ENCODE results near the gene ALOX12B. TPM values are rescaled to one million over a fixed set of nuclear protein-coding genes. Genes with fewer than 3 reads are reported as not detected.
"Not testable (repeated sequence)": the region's sequence is repeated elsewhere in the genome, so short reads cannot be mapped to it uniquely, and the experiment has no call there.

The ALOX12B gene
- total RNA-seq, 2 donors from 2014 or later: not detected

- Histone ChIP-seq H3K36me3 (replicated peaks in 1 of 2; ENCODE audit: insufficient read depth in 1 of 2, low read depth in 2 of 2) (no peaks in the 10 kb centered on the region), H3K4me1 (peaks cover 2% of the 10 kb centered on the region), H3K27ac (no peak overlapping the region), H3K4me3 (no peak overlapping the region), H3K9me3 (no peaks in the 10 kb centered on the region), H3K27me3 (peaks cover 4 to 13% of the 10 kb centered on the region in 2 donors)
- TF ChIP-seq, protein P1, sequence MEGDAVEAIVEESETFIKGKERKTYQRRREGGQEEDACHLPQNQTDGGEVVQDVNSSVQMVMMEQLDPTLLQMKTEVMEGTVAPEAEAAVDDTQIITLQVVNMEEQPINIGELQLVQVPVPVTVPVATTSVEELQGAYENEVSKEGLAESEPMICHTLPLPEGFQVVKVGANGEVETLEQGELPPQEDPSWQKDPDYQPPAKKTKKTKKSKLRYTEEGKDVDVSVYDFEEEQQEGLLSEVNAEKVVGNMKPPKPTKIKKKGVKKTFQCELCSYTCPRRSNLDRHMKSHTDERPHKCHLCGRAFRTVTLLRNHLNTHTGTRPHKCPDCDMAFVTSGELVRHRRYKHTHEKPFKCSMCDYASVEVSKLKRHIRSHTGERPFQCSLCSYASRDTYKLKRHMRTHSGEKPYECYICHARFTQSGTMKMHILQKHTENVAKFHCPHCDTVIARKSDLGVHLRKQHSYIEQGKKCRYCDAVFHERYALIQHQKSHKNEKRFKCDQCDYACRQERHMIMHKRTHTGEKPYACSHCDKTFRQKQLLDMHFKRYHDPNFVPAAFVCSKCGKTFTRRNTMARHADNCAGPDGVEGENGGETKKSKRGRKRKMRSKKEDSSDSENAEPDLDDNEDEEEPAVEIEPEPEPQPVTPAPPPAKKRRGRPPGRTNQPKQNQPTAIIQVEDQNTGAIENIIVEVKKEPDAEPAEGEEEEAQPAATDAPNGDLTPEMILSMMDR (IDR thresholded peaks at IDR 0.05): no peak
- TF ChIP-seq POLR2A (IDR thresholded peaks at IDR 0.05): no peak
- intact Hi-C loops (cut with DNase I): no loop called here
- no peak for ATAC-seq
- no peak for DNase-seq
- 14 to 20% methylated on average over 15 to 24 of the region's 28 CpGs for WGBS, 2 donors
Observed at GRCh38 chr17:8063761-8064534, 23.6 kb downstream of the ALOX12B start.

DNA sequence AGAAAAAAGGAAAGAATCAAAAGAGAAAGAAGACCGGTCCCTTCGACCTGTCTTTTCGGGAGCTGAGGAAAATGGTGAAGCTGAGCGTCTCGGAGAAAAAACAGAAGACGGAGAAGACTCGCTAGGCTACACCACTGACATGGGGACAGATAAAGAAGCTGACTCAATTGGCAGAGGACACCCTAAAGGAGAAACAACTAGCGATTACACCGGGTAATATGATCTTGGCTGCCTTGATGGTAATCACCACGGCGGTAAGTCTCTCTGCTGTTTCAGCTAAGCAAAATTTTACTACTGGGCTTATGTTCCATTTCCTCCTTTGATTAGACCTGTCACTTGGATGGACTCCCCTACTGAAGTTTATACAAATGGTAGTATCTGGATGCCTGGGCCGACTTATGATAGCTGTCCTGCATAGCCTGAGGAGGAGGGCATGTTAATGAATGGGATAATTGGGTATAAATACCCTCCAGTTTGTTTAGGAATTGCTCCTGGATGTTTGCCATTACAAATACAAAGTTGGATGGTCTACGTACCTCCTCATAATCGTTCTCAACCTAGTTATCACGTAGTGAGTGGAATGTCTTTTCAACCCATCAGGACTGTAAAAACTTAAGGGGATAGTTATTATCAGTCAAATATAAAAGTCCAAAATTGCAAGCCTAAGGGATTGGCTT, 24.6 kb downstream of the ALOX12B start:
- no peak overlapping the region for H3K27ac ChIP-seq
- no peak for TF ChIP-seq POLR2A (IDR thresholded peaks at IDR 0.05)
- TF ChIP-seq, protein P1 (IDR thresholded peaks at IDR 0.05): no peak
- peaks cover 6% of the 10 kb centered on the region for H3K4me1 ChIP-seq
- 27 to 37% methylated on average over 15 of the region's 15 CpGs for WGBS, 2 donors
- no peaks in the 10 kb centered on the region for H3K9me3 ChIP-seq
- DNase-seq: no peak
- H3K4me3 ChIP-seq: no peak overlapping the region
- H3K27me3 ChIP-seq: peaks cover 4 to 18% of the 10 kb centered on the region in 2 donors
- no peaks in the 10 kb centered on the region for H3K36me3 ChIP-seq (replicated peaks in 1 of 2; ENCODE audit: insufficient read depth in 1 of 2, low read depth in 2 of 2)
- intact Hi-C loops (cut with DNase I): no loop called here
- no peak for ATAC-seq

GRCh38 chr17:8062435-8062806, 25.1 kb downstream of the ALOX12B start:
- 20 to 27% methylated on average over 8 of the region's 8 CpGs for WGBS, 2 donors
- H3K9me3 ChIP-seq: no peaks in the 10 kb centered on the region
- ATAC-seq: no peak
- peaks cover 11% of the 10 kb centered on the region for H3K4me1 ChIP-seq
- H3K27me3 ChIP-seq: peaks cover 4 to 19% of the 10 kb centered on the region in 2 donors
- H3K4me3 ChIP-seq: no peak overlapping the region
- H3K27ac ChIP-seq: no peak overlapping the region
- H3K36me3 ChIP-seq (replicated peaks in 1 of 2; ENCODE audit: insufficient read depth in 1 of 2, low read depth in 2 of 2): no peaks in the 10 kb centered on the region
- TF ChIP-seq POLR2A (IDR thresholded peaks at IDR 0.05): no peak
- no peak for DNase-seq
- intact Hi-C loops (cut with DNase I): no loop called here

DNA sequence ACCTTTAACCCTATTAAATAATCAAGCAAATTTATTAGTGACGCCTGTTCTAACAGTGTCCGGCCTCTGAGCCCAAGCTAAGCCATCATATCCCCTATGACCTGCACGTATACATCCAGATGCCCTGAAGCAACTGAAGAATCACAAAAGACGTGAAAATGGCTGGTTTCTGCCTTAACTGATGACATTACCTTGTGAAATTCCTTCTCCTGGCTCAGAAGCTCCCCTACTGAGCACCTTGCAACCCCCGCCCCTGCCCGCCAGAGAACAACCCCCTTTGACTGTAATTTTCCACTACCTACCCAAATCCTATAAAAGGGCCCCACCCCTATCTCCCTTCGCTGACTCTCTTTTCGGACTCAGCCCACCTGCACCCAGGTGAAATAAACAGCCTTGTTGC, 25.7 kb downstream of the ALOX12B start:
- DNase-seq; ATAC-seq; H3K9me3 ChIP-seq; H3K27ac ChIP-seq; intact Hi-C loops (cut with DNase I); H3K36me3 ChIP-seq (replicated peaks in 1 of 2; ENCODE audit: insufficient read depth in 1 of 2, low read depth in 2 of 2); H3K4me3 ChIP-seq: not testable (repeated sequence)
- H3K4me1 ChIP-seq: peaks cover 17% of the 10 kb centered on the region
- H3K27me3 ChIP-seq: peaks cover 4 to 19% of the 10 kb centered on the region in 2 donors
- 54 to 56% methylated on average over 8 of the region's 8 CpGs for WGBS, 2 donors

DNA sequence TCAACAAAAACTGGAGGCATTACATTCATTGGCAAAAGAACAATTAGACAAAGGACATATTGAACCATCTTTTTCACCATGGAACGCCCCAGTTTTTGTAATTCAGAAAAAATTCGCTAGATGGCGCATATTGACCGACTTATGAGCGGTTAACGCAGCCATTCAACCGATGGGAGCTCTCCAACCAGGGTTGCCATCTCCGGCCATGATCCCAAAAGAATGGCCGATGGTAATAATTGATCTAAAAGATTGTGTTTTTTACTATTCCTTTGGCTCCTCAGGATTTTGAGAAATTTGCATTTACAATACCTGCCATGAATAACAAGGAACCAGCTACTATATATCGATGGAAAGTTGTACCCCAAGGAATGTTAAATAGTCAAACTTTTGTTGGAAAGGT, 27.2 kb downstream of the ALOX12B start:
- intact Hi-C loops (cut with DNase I): no loop called here
- Histone ChIP-seq H3K27ac (no peak overlapping the region), H3K4me1 (peaks cover 24% of the 10 kb centered on the region), H3K9me3 (no peaks in the 10 kb centered on the region), H3K27me3 (peaks cover 4 to 25% of the 10 kb centered on the region in 2 donors), H3K4me3 (no peak overlapping the region), H3K36me3 (replicated peaks in 1 of 2; ENCODE audit: insufficient read depth in 1 of 2, low read depth in 2 of 2) (no peaks in the 10 kb centered on the region)
- ATAC-seq: peak; percentile 64
- TF ChIP-seq, protein P1 (IDR thresholded peaks at IDR 0.05): peak; percentile 45 to 81 (median 76)
- TF ChIP-seq POLR2A (IDR thresholded peaks at IDR 0.05): no peak
- peak; percentile 64 to 77 (median 69) for DNase-seq
- WGBS, 2 donors: 7% methylated on average over 10 of the region's 10 CpGs
